ENCODE data around the gene STEAP1. TPM values are rescaled to one million over a fixed set of nuclear protein-coding genes. Genes with fewer than 3 reads are reported as not detected.
"Not testable (repeated sequence)": the region's sequence is repeated elsewhere in the genome, so short reads cannot be mapped to it uniquely, and the experiment has no call there.

STEAP1 gene
- total RNA-seq, 1 experiment from 2014 or later: 30.3 TPM

- DNase-seq (ENCODE audit: low read depth): peak; percentile 82
These were observed 19.0 kb downstream of the STEAP1 start for GRCh38 chr7:90173127-90173844.

- DNase-seq (ENCODE audit: low read depth): no peak
These were observed 21.4 kb downstream of the STEAP1 start for GRCh38 chr7:90175667-90176066.

- no peak for DNase-seq (ENCODE audit: low read depth)
These were observed 21.9 kb downstream of the STEAP1 start for GRCh38 chr7:90176195-90176594.

GRCh38 chr7:90178166-90178565, 23.9 kb downstream of the STEAP1 start:
- DNase-seq (ENCODE audit: low read depth): no peak

- DNase-seq (ENCODE audit: low read depth): peak; percentile 92
These were observed 24.5 kb downstream of the STEAP1 start for GRCh38 chr7:90178679-90179278.

- peak; percentile 42 for DNase-seq (ENCODE audit: low read depth)
These were observed 25.8 kb downstream of the STEAP1 start for GRCh38 chr7:90180011-90180585.

GRCh38 chr7:90180649-90181048, 26.4 kb downstream of the STEAP1 start:
- no peak for DNase-seq (ENCODE audit: low read depth)

GRCh38 chr7:90181485-90181884, 27.2 kb downstream of the STEAP1 start:
- no peak for DNase-seq (ENCODE audit: low read depth)

- not testable (repeated sequence) for DNase-seq (ENCODE audit: low read depth)
These were observed 32.0 kb downstream of the STEAP1 start for GRCh38 chr7:90186290-90186689.

- no peak for DNase-seq (ENCODE audit: low read depth)
These were observed 33.3 kb downstream of the STEAP1 start for GRCh38 chr7:90187507-90188050.

GRCh38 chr7:90188281-90188680, 34.0 kb downstream of the STEAP1 start:
- no peak for DNase-seq (ENCODE audit: low read depth)

- no peak for DNase-seq (ENCODE audit: low read depth)
These were observed 36.7 kb downstream of the STEAP1 start for GRCh38 chr7:90190995-90191394.

GRCh38 chr7:90191648-90192047, 37.4 kb downstream of the STEAP1 start:
- DNase-seq (ENCODE audit: low read depth): no peak

GRCh38 chr7:90192876-90193750, 38.8 kb downstream of the STEAP1 start:
- DNase-seq (ENCODE audit: low read depth): peak; percentile 4

- DNase-seq (ENCODE audit: low read depth): no peak
These were observed 40.9 kb downstream of the STEAP1 start for GRCh38 chr7:90194911-90195809.

GRCh38 chr7:90201500-90202195, 47.4 kb downstream of the STEAP1 start:
- no peak for DNase-seq (ENCODE audit: low read depth)

GRCh38 chr7:90207956-90208355, 53.7 kb downstream of the STEAP1 start:
- DNase-seq (ENCODE audit: low read depth): no peak

- DNase-seq (ENCODE audit: low read depth): no peak
These were observed 55.5 kb downstream of the STEAP1 start for GRCh38 chr7:90209776-90210175.

GRCh38 chr7:90210475-90210874, 56.2 kb downstream of the STEAP1 start:
- DNase-seq (ENCODE audit: low read depth): no peak

GRCh38 chr7:90210981-90211380, 56.7 kb downstream of the STEAP1 start:
- peak; percentile 3 for DNase-seq (ENCODE audit: low read depth)
